K562 (cell line): ENCODE measurements around the gene PNMT. TPM values are rescaled to one million over a fixed set of nuclear protein-coding genes. Genes with fewer than 3 reads are reported as not detected.

Experiments
- CHD7 ChIP-seq: fragments of 200-600 bp; sonication (generic); IDR thresholded peaks from one replicate; pipeline ENCODE4 v1.6.1; 2012; ENCODE audit warnings: mild to moderate bottlenecking, low read depth, low read length, inconsistent platforms
- RNF2 ChIP-seq: sonication (generic); IDR thresholded peaks from 2 replicates; pipeline ENCODE4 v1.6.1; 2016
- ZBTB26 ChIP-seq: fragments of 450-650 bp; formaldehyde crosslinking; IDR thresholded peaks from 2 replicates; pipeline ENCODE4 v1.4.0; 2022; ENCODE audit warnings: missing genetic modification characterization
- ZNF407 ChIP-seq: fragments of 450-650 bp; IDR thresholded peaks from 2 replicates; pipeline ENCODE4 v1.6.1; 2016; ENCODE audit warnings: low read depth
- polyA plus RNA-seq, 8 experiments: library from polyadenylated mRNA; depleted of rRNA in 4 of 8; stranded (reverse) in 5 of 8; unstranded in 3 of 8; fragments of >200 nt; fragmentation: Nextera tagmentation in 2 of 8; fragmentation: Illumina TruSeq in 1 of 8; extraction: Ambion mirVana in 2 of 8; extraction: Trizol in 1 of 8; gene quantifications; 2 replicates each; pipeline versions ENCODE4 v1.2.1 to v1.2.3, GENCODE V29; 2011 to 2014; ENCODE audit warnings: inconsistent platforms in 1 of 8, missing spikeins in 1 of 8
- total RNA-seq, 7 experiments: library from RNA; depleted of rRNA in 6 of 7; stranded (reverse); fragments of >200 nt in 6 of 7; fragmentation: Illumina TruSeq in 2 of 7; extraction: Trizol in 2 of 7; gene quantifications; 2 replicates each; pipeline versions ENCODE4 v1.2.1 to v1.2.3, GENCODE V29; 2011 to 2021; ENCODE audit warnings: low replicate concordance in 1 of 7

Gene PNMT
- total and polyA plus RNA-seq, 9 of the 15 experiments (the other 6 are each of a cell fraction or from before 2014, with no cell fraction given): 0.55 to 18.1 (median 5.8) TPM

- TF ChIP-seq CHD7 (no peak), ZBTB26 (CRISPR knock-in tag) (no peak), RNF2 (no peak), ZNF407 (no peak)
Observed at GRCh38 chr17:39687546-39688474, 19.6 kb downstream of the PNMT start, which contains the start of gene PGAP3 (continued).
